Measurements from ENCODE around the gene SFRP4. TPM values are rescaled to one million over a fixed set of nuclear protein-coding genes. Genes with fewer than 3 reads are reported as not detected.

The SFRP4 gene
- total RNA-seq, 2 experiments from 2014 or later = not detected

GRCh38 chr7:37952240-37952639 is 35.6 kb upstream of the SFRP4 start:
- DNase-seq (no peak), ATAC-seq (ENCODE audit: poor library complexity) (no peak)
- Histone ChIP-seq H3K27ac (ENCODE audit: low read depth in 1 of 2, low read length in 2 of 2) (no peak overlapping the region), H3K27me3 (ENCODE audit: control insufficient read depth in 1 of 2, insufficient read depth in 2 of 2, low read length in 2 of 2) (no peaks in the 10 kb centered on the region), H3K9me3 (ENCODE audit: control insufficient read depth in 1 of 2, insufficient read depth in 1 of 2, low read length in 2 of 2) (no peaks in the 10 kb centered on the region), H3K4me3 (ENCODE audit: low read length) (no peak overlapping the region), H3K36me3 (ENCODE audit: insufficient read depth, low read length) (no peaks in the 10 kb centered on the region), H3K4me1 (ENCODE audit: insufficient read depth, low read length) (no peaks in the 10 kb centered on the region)
- Mint-ChIP-seq H3K27ac (no peak overlapping the region), H3K4me1 (ENCODE audit: low read depth) (no peaks in the 10 kb centered on the region), H3K27me3 (no peaks in the 10 kb centered on the region), H3K36me3 (ENCODE audit: low read depth) (no peaks in the 10 kb centered on the region), H3K9me3 (no peaks in the 10 kb centered on the region), H3K4me3 (no peak overlapping the region)
- POLR2A ChIA-PET = no interaction called here
- CTCF ChIA-PET = no interaction called here
- TF ChIP-seq CTCF (IDR thresholded peaks at IDR 0.05) = no peak
- intact Hi-C loops (cut with DNase I, micrococcal nuclease) = no loop called here

GRCh38 chr7:37947941-37948210 is 31.3 kb upstream of the SFRP4 start:
- Mint-ChIP-seq H3K27me3 (no peaks in the 10 kb centered on the region), H3K4me1 (ENCODE audit: low read depth) (no peaks in the 10 kb centered on the region), H3K36me3 (ENCODE audit: low read depth) (no peaks in the 10 kb centered on the region), H3K27ac (no peak overlapping the region), H3K4me3 (no peak overlapping the region), H3K9me3 (no peaks in the 10 kb centered on the region)
- Histone ChIP-seq H3K27ac (ENCODE audit: low read depth in 1 of 2, low read length in 2 of 2) (no peak overlapping the region), H3K9me3 (ENCODE audit: control insufficient read depth in 1 of 2, insufficient read depth in 1 of 2, low read length in 2 of 2) (peaks cover 0 to 2% of the 10 kb centered on the region in 2 experiments), H3K27me3 (ENCODE audit: control insufficient read depth in 1 of 2, insufficient read depth in 2 of 2, low read length in 2 of 2) (no peaks in the 10 kb centered on the region), H3K36me3 (ENCODE audit: insufficient read depth, low read length) (no peaks in the 10 kb centered on the region), H3K4me3 (ENCODE audit: low read length) (no peak overlapping the region), H3K4me1 (ENCODE audit: insufficient read depth, low read length) (no peaks in the 10 kb centered on the region)
- intact Hi-C loops (cut with DNase I, micrococcal nuclease) = no loop called here
- POLR2A ChIA-PET = no interaction called here
- no peak for TF ChIP-seq CTCF (IDR thresholded peaks at IDR 0.05)
- ATAC-seq (ENCODE audit: poor library complexity) (no peak), DNase-seq (no peak)
- CTCF ChIA-PET = no interaction called here

DNA sequence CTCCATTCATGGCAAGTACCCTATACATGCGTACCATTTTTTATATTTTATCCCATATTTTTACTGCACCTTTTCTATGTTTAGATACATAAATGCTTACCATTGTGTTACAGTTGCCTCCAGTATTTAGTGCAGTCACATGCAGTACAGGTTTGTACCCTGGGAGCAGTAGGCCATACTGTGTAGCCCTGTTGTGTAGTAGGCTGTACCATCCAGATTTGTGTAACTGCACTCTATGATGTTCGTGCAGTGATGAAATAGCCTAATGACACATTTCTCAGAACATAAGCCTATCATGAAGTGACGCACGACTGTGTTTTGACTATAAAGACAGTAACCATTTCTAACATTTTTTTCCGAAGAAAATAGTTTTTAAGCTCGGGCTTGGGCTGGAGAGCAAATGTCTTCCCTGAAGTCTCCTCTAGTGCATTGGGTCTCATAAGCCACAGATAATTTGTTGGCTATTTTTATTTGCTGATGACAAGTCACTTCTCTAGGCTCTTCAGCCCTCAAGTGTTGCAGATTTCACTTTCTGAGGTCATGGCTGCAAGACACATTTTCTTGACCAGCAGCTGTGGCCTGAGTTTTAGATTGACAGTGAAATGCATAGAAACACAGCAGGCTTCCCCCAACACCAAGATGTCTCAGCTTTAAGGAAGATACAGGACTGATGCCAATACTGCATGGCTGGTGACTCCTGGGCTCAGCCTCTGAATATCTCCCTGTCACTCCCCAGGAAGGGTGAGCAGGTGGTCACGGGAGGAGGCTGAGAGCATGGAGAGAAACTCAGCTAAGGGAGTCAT is 30.7 kb upstream of the SFRP4 start:
- Histone ChIP-seq H3K4me1 (ENCODE audit: insufficient read depth, low read length) (no peaks in the 10 kb centered on the region), H3K9me3 (ENCODE audit: control insufficient read depth in 1 of 2, insufficient read depth in 1 of 2, low read length in 2 of 2) (peaks cover 0 to 3% of the 10 kb centered on the region in 2 experiments), H3K27me3 (ENCODE audit: control insufficient read depth in 1 of 2, insufficient read depth in 2 of 2, low read length in 2 of 2) (no peaks in the 10 kb centered on the region), H3K36me3 (ENCODE audit: insufficient read depth, low read length) (no peaks in the 10 kb centered on the region), H3K27ac (ENCODE audit: low read depth in 1 of 2, low read length in 2 of 2) (no peak overlapping the region), H3K4me3 (ENCODE audit: low read length) (no peak overlapping the region)
- Mint-ChIP-seq H3K27me3 (no peaks in the 10 kb centered on the region), H3K9me3 (no peaks in the 10 kb centered on the region), H3K27ac (no peak overlapping the region), H3K36me3 (ENCODE audit: low read depth) (no peaks in the 10 kb centered on the region), H3K4me3 (no peak overlapping the region), H3K4me1 (ENCODE audit: low read depth) (no peaks in the 10 kb centered on the region)
- ATAC-seq (ENCODE audit: poor library complexity) (no peak), DNase-seq (no peak)
- intact Hi-C loops (cut with DNase I, micrococcal nuclease) = no loop called here
- no peak for TF ChIP-seq CTCF (IDR thresholded peaks at IDR 0.05)
- CTCF ChIA-PET = no interaction called here
- POLR2A ChIA-PET = no interaction called here
